Measurements from ENCODE around the gene RAMP2.
"Not testable (repeated sequence)": the region's sequence is repeated elsewhere in the genome, so short reads cannot be mapped to it uniquely, and the experiment has no call there.

Gene RAMP2

GRCh38 chr17:42748202-42748907 is 12.7 kb upstream of the RAMP2 start:
- Histone ChIP-seq H3K36me3 (ENCODE audit: insufficient read depth, low read length) (no peaks in the 10 kb centered on the region), H3K27ac (ENCODE audit: low read depth, low read length) (no peak overlapping the region), H3K4me1 (ENCODE audit: insufficient read depth, low read length) (peaks cover 26% of the 10 kb centered on the region), H3K4me3 (ENCODE audit: low read length) (no peak overlapping the region), H3K9me3 (ENCODE audit: insufficient read depth, low read depth, low read length) (peaks cover 3% of the 10 kb centered on the region; the same call in 1 of the 2 replicates), H3K27me3 (ENCODE audit: insufficient read depth, low read length) (peaks cover 17% of the 10 kb centered on the region), H3K9ac (ENCODE audit: low read depth, low read length) (no peak overlapping the region)
- WGBS = 59% methylated on average over 6 of the region's 7 CpGs

DNA sequence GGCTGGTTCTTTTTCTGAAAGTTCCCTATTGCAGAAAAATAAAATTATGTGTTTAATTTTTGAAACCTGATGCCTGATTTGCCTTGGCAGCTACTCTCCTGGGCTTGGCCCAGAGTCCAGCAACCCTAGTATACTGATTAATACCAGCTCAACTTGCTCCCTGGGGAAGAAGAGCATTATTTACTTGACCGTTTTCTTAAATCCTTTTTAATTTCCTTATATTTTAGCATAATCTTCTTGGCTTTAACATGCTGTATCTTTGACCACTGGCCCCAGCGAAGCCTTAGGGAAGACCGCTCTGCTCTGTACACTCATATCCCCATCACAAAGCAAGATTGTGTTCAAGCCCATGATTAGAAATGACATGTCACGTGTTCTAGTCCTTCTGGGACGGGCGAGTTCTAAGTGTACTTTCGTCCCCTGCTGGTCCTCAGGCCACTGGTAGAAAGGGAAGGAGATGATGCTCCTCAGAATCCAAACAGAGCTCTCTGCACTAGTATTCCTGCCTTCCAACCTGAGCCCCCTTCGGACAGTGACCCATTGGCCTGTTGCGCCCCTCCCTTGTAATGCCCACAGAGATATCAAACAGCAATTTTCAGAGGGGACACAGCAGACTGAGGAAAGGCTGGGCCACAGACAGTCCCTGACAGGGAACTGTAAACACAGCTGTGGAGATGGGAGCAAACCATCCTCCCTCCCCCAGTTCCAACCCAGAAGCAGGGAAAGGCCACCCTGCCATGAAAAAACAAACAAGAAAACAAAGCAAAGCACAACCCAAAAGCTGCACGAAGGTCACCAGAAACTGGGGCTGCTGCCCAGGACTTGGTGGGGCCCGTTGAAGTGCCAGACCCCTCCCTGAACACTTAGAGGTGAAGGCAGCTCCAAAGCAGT is 11.9 kb upstream of the RAMP2 start:
- Histone ChIP-seq H3K4me3 (ENCODE audit: low read length) (no peak overlapping the region), H3K4me1 (ENCODE audit: insufficient read depth, low read length) (peaks cover 18% of the 10 kb centered on the region), H3K27me3 (ENCODE audit: insufficient read depth, low read length) (peaks cover 17% of the 10 kb centered on the region), H3K9ac (ENCODE audit: low read depth, low read length) (no peak overlapping the region), H3K9me3 (ENCODE audit: insufficient read depth, low read depth, low read length) (peaks cover 3% of the 10 kb centered on the region; the same call in 1 of the 2 replicates), H3K27ac (ENCODE audit: low read depth, low read length) (no peak overlapping the region), H3K36me3 (ENCODE audit: insufficient read depth, low read length) (no peaks in the 10 kb centered on the region)
- WGBS = 84% methylated on average over 11 of the region's 11 CpGs

DNA sequence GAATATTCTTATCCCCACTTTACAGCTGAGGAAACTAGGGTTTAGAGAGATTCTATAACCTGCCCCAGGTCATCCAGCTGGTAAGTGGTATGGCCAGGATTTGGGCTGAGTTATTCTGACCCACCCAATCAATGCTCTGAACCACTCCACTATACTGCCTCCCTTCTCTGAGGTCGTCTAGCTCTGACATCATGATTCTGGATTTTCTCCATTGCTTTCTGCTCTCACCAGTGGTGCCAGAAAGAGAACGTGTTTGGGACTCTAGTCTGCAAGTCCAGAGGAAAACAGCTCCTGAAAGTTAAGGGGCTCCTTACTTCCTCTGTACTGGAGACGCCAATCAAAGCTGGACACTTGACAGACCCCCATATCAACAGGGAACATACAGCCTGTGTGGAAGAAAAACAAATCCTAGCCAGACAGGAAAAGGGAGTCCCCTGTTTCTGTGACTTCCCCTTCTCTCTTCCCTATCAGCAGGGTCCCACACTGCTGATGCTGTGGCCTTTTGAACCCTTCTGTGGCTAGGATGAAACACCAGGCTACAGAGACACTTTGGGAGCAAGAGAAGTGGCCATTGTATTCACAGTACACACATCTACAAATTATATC is 10.2 kb upstream of the RAMP2 start:
- peaks cover 18% of the 10 kb centered on the region for H3K4me1 ChIP-seq (ENCODE audit: insufficient read depth, low read length)
- H3K9ac ChIP-seq (ENCODE audit: low read depth, low read length) = no peak overlapping the region
- no peaks in the 10 kb centered on the region for H3K36me3 ChIP-seq (ENCODE audit: insufficient read depth, low read length)
- H3K9me3 ChIP-seq (ENCODE audit: insufficient read depth, low read depth, low read length) = no peaks in the 10 kb centered on the region
- peaks cover 8% of the 10 kb centered on the region for H3K27me3 ChIP-seq (ENCODE audit: insufficient read depth, low read length)
- 92% methylated on average over 3 of the region's 3 CpGs for WGBS
- no peak overlapping the region for H3K27ac ChIP-seq (ENCODE audit: low read depth, low read length)
- no peak overlapping the region for H3K4me3 ChIP-seq (ENCODE audit: low read length)

- peaks cover 18% of the 10 kb centered on the region for H3K4me1 ChIP-seq (ENCODE audit: insufficient read depth, low read length)
- no peaks in the 10 kb centered on the region for H3K27me3 ChIP-seq (ENCODE audit: insufficient read depth, low read length)
- no peaks in the 10 kb centered on the region for H3K9me3 ChIP-seq (ENCODE audit: insufficient read depth, low read depth, low read length)
- no peak overlapping the region for H3K9ac ChIP-seq (ENCODE audit: low read depth, low read length)
- no peak overlapping the region for H3K4me3 ChIP-seq (ENCODE audit: low read length)
- 94% methylated on average over 7 of the region's 7 CpGs for WGBS
- no peaks in the 10 kb centered on the region for H3K36me3 ChIP-seq (ENCODE audit: insufficient read depth, low read length)
- no peak overlapping the region for H3K27ac ChIP-seq (ENCODE audit: low read depth, low read length)
Observed at GRCh38 chr17:42751628-42752027, 9.4 kb upstream of the RAMP2 start.

GRCh38 chr17:42754782-42755181 is 6.2 kb upstream of the RAMP2 start:
- no peaks in the 10 kb centered on the region for H3K4me1 ChIP-seq (ENCODE audit: insufficient read depth, low read length)
- H3K9me3 ChIP-seq (ENCODE audit: insufficient read depth, low read depth, low read length) = no peaks in the 10 kb centered on the region
- peaks cover 11% of the 10 kb centered on the region for H3K27me3 ChIP-seq (ENCODE audit: insufficient read depth, low read length)
- no peaks in the 10 kb centered on the region for H3K36me3 ChIP-seq (ENCODE audit: insufficient read depth, low read length)
- WGBS = 94% methylated on average over 3 of the region's 3 CpGs
- no peak overlapping the region for H3K27ac ChIP-seq (ENCODE audit: low read depth, low read length)
- H3K4me3 ChIP-seq (ENCODE audit: low read length) = no peak overlapping the region
- no peak overlapping the region for H3K9ac ChIP-seq (ENCODE audit: low read depth, low read length)

DNA sequence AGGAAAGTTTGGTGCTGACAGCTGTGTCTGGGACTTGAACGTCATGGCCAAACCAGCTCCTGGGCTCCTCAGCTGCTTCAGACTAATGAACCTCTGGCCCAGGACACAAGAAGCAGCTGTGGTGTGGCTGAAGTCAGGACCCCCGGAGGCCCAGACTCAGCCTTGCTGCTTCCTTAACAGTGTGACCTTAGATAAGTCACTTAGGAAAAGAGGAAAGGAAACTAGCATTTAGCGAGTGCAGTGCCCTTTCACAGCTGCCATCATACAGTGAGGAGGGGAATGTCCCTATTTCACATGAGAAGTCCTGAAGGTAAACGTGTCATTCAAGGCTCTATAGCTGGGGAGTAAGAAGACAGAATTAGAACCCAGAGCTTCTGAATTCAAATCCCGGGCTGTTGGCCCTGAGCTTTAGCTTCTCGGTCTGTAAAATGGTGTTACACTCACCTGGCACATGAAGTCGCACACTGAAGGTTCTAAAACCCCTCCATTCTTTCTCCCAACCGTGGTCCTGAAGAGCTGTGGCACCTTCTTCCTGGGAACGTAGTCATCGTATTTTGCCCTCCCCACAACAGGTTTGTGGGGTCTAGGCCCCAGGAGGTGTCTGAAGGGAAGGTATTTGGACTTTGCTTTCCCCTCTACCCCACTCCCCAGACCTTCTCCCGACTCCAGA is 910 bp upstream of the RAMP2 start:
- 68% methylated on average over 9 of the region's 11 CpGs for WGBS
- peaks cover 10% of the 10 kb centered on the region for H3K4me1 ChIP-seq (ENCODE audit: insufficient read depth, low read length)
- no peak overlapping the region for H3K27ac ChIP-seq (ENCODE audit: low read depth, low read length)
- peaks cover 39% of the 10 kb centered on the region for H3K27me3 ChIP-seq (ENCODE audit: insufficient read depth, low read length)
- no peak overlapping the region; the same call in 1 of the 2 replicates for H3K9ac ChIP-seq (ENCODE audit: low read depth, low read length)
- H3K4me3 ChIP-seq (ENCODE audit: low read length) = peak overlapping the region; percentile 70
- no peaks in the 10 kb centered on the region for H3K36me3 ChIP-seq (ENCODE audit: insufficient read depth, low read length)
- H3K9me3 ChIP-seq (ENCODE audit: insufficient read depth, low read depth, low read length) = no peaks in the 10 kb centered on the region

DNA sequence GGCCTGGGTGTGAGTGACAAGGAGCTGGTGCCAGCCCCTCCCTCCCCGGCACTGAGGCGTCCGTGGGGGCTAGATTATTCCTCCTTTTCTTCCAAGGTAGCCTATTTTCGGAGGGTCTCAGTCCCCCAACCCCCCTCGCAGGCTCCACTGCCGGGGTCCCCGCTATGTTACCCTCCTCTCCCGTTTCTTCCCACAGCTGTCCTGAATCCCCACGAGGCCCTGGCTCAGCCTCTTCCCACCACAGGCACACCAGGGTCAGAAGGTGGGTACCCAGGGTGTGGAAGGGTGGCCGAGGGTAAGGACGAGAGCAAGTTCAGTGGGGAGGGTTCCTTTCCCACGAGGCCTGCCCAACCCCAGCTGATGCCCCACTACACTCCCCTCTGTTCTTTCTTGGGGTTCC is 611 bp downstream of the RAMP2 start:
- peaks cover 10% of the 10 kb centered on the region for H3K4me1 ChIP-seq (ENCODE audit: insufficient read depth, low read length)
- H3K27me3 ChIP-seq (ENCODE audit: insufficient read depth, low read length) = peaks cover 39% of the 10 kb centered on the region
- 70% methylated on average over 12 of the region's 12 CpGs for WGBS
- peak overlapping the region; percentile 70 for H3K4me3 ChIP-seq (ENCODE audit: low read length)
- no peaks in the 10 kb centered on the region for H3K36me3 ChIP-seq (ENCODE audit: insufficient read depth, low read length)
- no peak overlapping the region for H3K27ac ChIP-seq (ENCODE audit: low read depth, low read length)
- H3K9me3 ChIP-seq (ENCODE audit: insufficient read depth, low read depth, low read length) = no peaks in the 10 kb centered on the region
- H3K9ac ChIP-seq (ENCODE audit: low read depth, low read length) = peak overlapping the region; percentile 39; the same call in 1 of the 2 replicates

- no peaks in the 10 kb centered on the region for H3K9me3 ChIP-seq (ENCODE audit: insufficient read depth, low read depth, low read length)
- no peak overlapping the region for H3K27ac ChIP-seq (ENCODE audit: low read depth, low read length)
- no peak overlapping the region for H3K4me3 ChIP-seq (ENCODE audit: low read length)
- peaks cover 16% of the 10 kb centered on the region for H3K27me3 ChIP-seq (ENCODE audit: insufficient read depth, low read length)
- peaks cover 10% of the 10 kb centered on the region for H3K4me1 ChIP-seq (ENCODE audit: insufficient read depth, low read length)
- 91% methylated on average over 6 of the region's 6 CpGs for WGBS
- H3K36me3 ChIP-seq (ENCODE audit: insufficient read depth, low read length) = no peaks in the 10 kb centered on the region
- no peak overlapping the region for H3K9ac ChIP-seq (ENCODE audit: low read depth, low read length)
Observed at GRCh38 chr17:42766124-42766523, 5.1 kb downstream of the RAMP2 start.

GRCh38 chr17:42767512-42767911 is 6.5 kb downstream of the RAMP2 start:
- no peak overlapping the region for H3K27ac ChIP-seq (ENCODE audit: low read depth, low read length)

GRCh38 chr17:42768006-42768405 is 7.0 kb downstream of the RAMP2 start:
- not testable (repeated sequence) for H3K36me3 ChIP-seq (ENCODE audit: insufficient read depth, low read length); H3K27ac ChIP-seq (ENCODE audit: low read depth, low read length); H3K9ac ChIP-seq (ENCODE audit: low read depth, low read length); H3K4me1 ChIP-seq (ENCODE audit: insufficient read depth, low read length); H3K9me3 ChIP-seq (ENCODE audit: insufficient read depth, low read depth, low read length); H3K4me3 ChIP-seq (ENCODE audit: low read length); H3K27me3 ChIP-seq (ENCODE audit: insufficient read depth, low read length)
- WGBS = 91% methylated on average over 9 of the region's 9 CpGs

More at GRCh38 chr17:42767512-42767911, 6.5 kb downstream of the RAMP2 start:
- no peaks in the 10 kb centered on the region for H3K9me3 ChIP-seq (ENCODE audit: insufficient read depth, low read depth, low read length)
- peaks cover 2% of the 10 kb centered on the region for H3K27me3 ChIP-seq (ENCODE audit: insufficient read depth, low read length)
- H3K4me3 ChIP-seq (ENCODE audit: low read length) = no peak overlapping the region
- peaks cover 8% of the 10 kb centered on the region for H3K4me1 ChIP-seq (ENCODE audit: insufficient read depth, low read length)
- no peaks in the 10 kb centered on the region for H3K36me3 ChIP-seq (ENCODE audit: insufficient read depth, low read length)
- no peak overlapping the region for H3K9ac ChIP-seq (ENCODE audit: low read depth, low read length)

- not testable (repeated sequence) for H3K27ac ChIP-seq (ENCODE audit: low read depth, low read length); H3K4me1 ChIP-seq (ENCODE audit: insufficient read depth, low read length); H3K27me3 ChIP-seq (ENCODE audit: insufficient read depth, low read length); H3K9me3 ChIP-seq (ENCODE audit: insufficient read depth, low read depth, low read length); H3K9ac ChIP-seq (ENCODE audit: low read depth, low read length); H3K4me3 ChIP-seq (ENCODE audit: low read length); H3K36me3 ChIP-seq (ENCODE audit: insufficient read depth, low read length)
- WGBS = 85% methylated on average over 8 of the region's 10 CpGs
Observed at GRCh38 chr17:42769964-42770363, 8.9 kb downstream of the RAMP2 start.

All from HUES64 (cell line).